Measurements from ENCODE around the gene PPARA. TPM values are rescaled to one million over a fixed set of nuclear protein-coding genes. Genes with fewer than 3 reads are reported as not detected.
A peak's percentile ranks its signal among the peaks of the same experiment; 100 is the strongest.

Gene PPARA
- polyA plus RNA-seq, 1 of the 3 experiments (the other 2 are of a cell fraction), result 4.5 TPM

DNA sequence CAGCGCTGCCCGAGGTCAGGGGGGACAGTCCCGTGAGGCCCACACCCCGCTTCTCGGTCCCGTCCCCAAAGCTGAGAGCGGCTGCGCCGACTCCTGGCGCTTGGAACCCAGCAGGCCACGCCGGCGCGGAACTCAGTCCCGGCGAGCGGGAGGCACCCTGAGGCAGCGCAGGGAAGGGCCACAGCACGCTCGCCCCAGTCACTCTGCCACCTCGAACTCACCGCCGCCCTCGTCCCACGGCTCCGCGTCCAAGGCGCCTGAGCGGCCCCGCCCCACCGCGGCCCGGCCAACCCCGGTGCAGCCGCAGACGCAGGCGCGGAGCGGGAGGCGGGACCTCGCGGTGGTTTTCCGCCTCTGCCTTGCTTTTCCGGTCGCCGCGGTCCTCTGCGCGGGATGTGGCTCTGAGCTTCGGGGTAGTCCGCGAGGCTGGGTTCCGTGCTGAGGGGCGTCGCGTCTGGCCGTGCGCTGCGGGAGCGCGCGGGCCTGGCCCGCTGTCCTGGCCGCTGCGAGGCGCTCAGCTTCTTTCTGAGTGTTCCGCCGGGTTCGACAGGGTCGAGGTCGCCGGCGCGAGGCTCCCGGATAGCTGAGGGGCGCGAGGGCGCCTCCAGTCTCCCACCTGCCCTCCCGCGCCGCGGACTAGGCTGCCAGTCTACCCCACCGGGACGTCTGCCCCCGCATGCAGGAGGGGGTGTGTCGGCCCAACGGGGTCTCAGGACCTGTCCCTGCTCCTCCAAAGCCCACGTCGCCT lies 99.9 kb downstream of the PPARA start, which contains the start of gene CDPF1 (continued):
- TF ChIP-seq REST (IDR thresholded peaks at IDR 0.05; ENCODE audit: low read depth, low read length) (no peak), FOXM1 (IDR thresholded peaks at IDR 0.05; ENCODE audit: low read depth) (no peak), CTCF (IDR thresholded peaks at IDR 0.05) (no peak), RFX5 (IDR thresholded peaks at IDR 0.05; ENCODE audit: low read length) (no peak), GABPA (IDR thresholded peaks at IDR 0.05; ENCODE audit: low read depth) (peak; percentile 79), TCF12 (IDR thresholded peaks at IDR 0.05) (no peak), FOSL2 (IDR thresholded peaks at IDR 0.05; ENCODE audit: borderline replicate concordance, low read depth) (no peak), SMC3 (IDR thresholded peaks at IDR 0.05; ENCODE audit: low read depth, low read length) (0 out of 2 replicates have a peak, but pooled peaks have one; percentile 7), TEAD4 (IDR thresholded peaks at IDR 0.05; ENCODE audit: borderline replicate concordance, insufficient read depth) (no peak), EP300 (IDR thresholded peaks at IDR 0.05; ENCODE audit: borderline replicate concordance in 1 of 2, low read depth in 1 of 2, low read length in 1 of 2) (no peak)

DNA sequence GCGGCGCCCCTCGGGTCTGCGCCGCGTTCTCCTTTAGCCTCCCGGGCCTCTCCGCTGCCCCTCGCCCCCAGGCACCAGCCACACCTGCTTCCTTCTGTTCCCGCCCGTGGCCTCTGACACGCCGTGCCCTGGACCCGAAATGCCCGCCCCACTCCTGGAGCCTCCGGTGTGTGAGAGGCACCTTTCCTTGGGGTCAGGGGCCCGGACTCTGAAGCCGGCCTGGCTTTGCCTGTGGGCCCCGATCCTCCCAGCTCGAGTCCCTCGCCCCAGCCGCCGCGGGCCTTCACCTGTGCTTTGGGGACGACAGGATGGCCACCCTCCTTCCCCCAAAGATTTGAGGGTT lies 100.4 kb downstream of the PPARA start:
- Histone ChIP-seq H3K79me2 (ENCODE audit: insufficient read depth) (peaks cover 30% of the 10 kb centered on the region), H3K9ac (peak overlapping the region; percentile 80), H2AFZ (ENCODE audit: low read depth) (peak overlapping the region; percentile 79; the same call in 1 of the 2 replicates), H3K27me3 (ENCODE audit: insufficient read depth) (no peaks in the 10 kb centered on the region), H3F3A (replicated peaks; ENCODE audit: insufficient read depth) (peaks cover 5% of the 10 kb centered on the region), H3K36me3 (replicated peaks in 1 of 2; ENCODE audit: control insufficient read depth in 1 of 2, insufficient read depth in 2 of 2, low read length in 1 of 2) (peaks cover 3 to 5% of the 10 kb centered on the region in 2 experiments), H3K27ac (ENCODE audit: low read depth in 2 of 2, low read length in 1 of 2) (peak overlapping the region in 1 of 2 experiments; percentile 92; a peak in 2 of 4 replicates), H4K20me1 (ENCODE audit: insufficient read depth) (no peaks in the 10 kb centered on the region), H3K4me2 (peak overlapping the region; percentile 98), H3K9me3 (no peaks in the 10 kb centered on the region), H3K4me3 (ENCODE audit: low read depth in 2 of 2, low read length in 1 of 2) (peak overlapping the region; percentile 91 to 93), H3K4me1 (ENCODE audit: control insufficient read depth in 1 of 2, insufficient read depth in 2 of 2, low read depth in 1 of 2, low read length in 1 of 2) (peaks cover 0 to 43% of the 10 kb centered on the region in 2 experiments; a peak in 3 of 4 replicates), H3K9me2 (no peaks in the 10 kb centered on the region)
- 21% methylated on average over 21 of the region's 25 CpGs for WGBS (ENCODE audit: low lambda C conversion rate)
- DNase-seq, result no peak
- TF ChIP-seq YY1 (IDR thresholded peaks at IDR 0.05; ENCODE audit: low read depth) (no peak), RFX5 (IDR thresholded peaks at IDR 0.05; ENCODE audit: low read length) (no peak), ZBTB33 (IDR thresholded peaks at IDR 0.05; ENCODE audit: borderline replicate concordance, low read depth) (no peak)
- ChIA-PET POLR2A (interaction anchor here (0.9 to 1.9 kb wide), 3 partner anchors 10 to 40 kb away, joined by 5 to 12 read pairs (median 6); partner anchors contain the start of gene TTC38), CTCF (interaction anchor here (0.7 to 1.2 kb wide), 4 partner anchors 27 to 134 kb away, joined by 3 to 4 read pairs (median 4); partner anchors contain the start of gene GTSE1)
